ENCODE data around the gene TBX1.

The TBX1 gene

GRCh38 chr22:19738664-19739447 lies 21.7 kb upstream of the TBX1 start:
- no peak for DNase-seq (ENCODE audit: low spot score)

DNA sequence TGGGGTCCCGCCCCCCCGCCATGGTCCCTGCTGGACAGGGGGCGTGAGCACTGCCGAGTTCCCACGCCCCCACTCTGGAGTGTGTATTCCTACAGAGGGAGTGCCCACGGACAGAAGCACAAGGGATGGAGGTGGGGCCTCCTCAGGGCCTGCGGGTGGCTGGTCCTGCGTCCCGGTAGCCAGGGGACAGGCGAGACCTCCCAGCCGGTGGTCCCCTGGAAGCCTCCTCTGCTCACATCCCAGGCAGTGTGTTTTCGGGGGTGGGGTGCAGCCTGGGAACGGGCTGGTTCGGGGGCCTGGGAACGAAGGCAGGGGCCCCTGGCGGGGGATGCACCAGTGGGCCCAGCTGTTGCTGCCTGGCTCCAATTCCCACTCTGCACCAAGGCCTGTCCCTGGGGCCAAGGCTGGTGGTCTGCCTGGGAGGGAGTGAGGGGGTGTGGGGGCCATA lies 21.1 kb upstream of the TBX1 start:
- DNase-seq (ENCODE audit: low spot score) = no peak

- no peak for DNase-seq (ENCODE audit: low spot score)
Measured at GRCh38 chr22:19739911-19740449, 20.6 kb upstream of the TBX1 start.

DNA sequence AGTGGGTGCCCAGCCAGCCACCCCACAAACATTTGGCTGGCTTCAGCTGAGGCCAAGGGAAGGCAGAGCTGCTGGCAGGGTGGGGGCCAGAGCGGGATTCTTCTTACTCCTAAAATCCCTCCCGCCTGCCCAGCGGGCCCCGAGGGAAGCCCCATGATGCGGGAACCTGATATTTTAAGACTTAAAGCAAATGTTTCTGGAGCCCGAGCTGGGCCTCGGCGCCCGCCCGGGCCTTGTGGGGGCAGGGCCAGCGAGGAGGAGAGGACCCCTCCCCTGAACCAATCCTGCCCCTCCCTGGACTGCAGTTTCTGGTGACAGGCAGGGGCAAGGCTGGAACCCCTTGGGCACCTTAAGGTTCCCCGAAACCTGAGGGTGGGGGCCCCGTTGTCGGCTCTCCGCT lies 20.0 kb upstream of the TBX1 start:
- no peak for DNase-seq (ENCODE audit: low spot score)

DNA sequence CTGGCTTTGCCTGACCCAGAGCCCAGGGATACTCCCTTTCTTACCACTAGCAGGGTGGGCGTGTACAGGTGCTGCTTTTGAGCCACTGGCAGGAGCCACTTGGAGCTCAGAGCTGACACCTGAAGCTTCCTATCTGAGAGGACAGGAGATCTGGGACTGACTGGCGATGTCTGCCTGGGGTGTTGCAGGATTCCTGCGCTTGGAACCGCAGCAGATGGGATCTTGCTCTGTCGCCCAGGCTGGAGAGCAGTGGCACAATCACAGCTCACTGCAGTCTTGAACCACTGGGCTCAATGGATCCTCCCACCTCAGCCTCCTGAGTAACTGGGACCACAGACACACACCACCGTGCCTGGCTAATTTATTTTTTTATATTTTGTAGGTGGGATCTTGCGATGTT lies 19.5 kb upstream of the TBX1 start:
- DNase-seq (ENCODE audit: low spot score) = no peak

DNA sequence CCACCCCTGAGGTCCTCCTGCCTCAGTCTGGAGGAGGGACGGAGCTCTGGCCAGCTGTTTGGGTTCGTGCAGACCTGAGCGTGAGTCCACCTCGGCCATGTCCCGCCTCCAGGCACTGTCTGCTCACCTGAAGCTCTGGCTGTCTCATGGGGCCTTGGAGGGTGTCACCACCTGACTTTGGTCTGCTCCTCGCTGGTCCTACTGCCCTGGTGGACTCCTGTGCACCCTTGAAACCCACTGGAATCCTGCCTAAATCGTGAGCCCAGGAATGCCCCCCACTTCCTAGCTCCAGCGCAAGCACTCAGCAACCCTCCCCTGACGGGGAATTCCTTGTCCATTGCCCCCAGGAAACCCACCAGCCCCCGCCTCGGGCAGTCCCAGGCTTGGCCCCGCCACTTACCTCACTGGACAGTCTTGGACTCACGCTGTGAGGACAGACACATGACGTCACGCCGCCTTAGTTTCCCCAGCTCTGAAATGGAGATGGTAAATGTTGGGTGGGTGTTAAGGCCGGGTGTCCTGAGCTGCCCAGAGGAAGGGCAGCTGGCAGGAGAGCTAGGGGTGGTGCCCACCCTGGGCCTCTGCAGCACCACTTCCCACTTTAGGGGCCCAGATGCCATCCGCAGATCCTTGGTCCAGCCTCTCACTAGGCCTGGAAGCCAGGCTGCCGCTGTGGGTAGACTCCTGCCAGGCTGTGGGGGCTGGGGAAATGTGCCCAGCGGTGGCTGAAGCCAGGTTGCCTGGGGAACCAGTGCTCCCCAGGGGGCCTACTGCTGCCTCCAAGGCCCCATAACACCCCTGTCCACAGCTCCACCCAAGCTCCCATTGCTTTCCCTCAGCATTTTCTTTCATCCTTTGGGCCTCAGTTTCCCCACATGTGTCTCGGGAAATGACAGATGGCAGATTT lies 18.2 kb upstream of the TBX1 start:
- no peak for DNase-seq (ENCODE audit: low spot score)

GRCh38 chr22:19743081-19743480 lies 17.5 kb upstream of the TBX1 start:
- no peak for DNase-seq (ENCODE audit: low spot score)

- no peak for DNase-seq (ENCODE audit: low spot score)
Measured at GRCh38 chr22:19743651-19744050, 16.9 kb upstream of the TBX1 start.

- no peak for DNase-seq (ENCODE audit: low spot score)
Measured at GRCh38 chr22:19744350-19745006, 16.1 kb upstream of the TBX1 start.

- no peak for DNase-seq (ENCODE audit: low spot score)
Measured at GRCh38 chr22:19745155-19746101, 15.2 kb upstream of the TBX1 start.

- DNase-seq (ENCODE audit: low spot score) = no peak
Measured at GRCh38 chr22:19746726-19747125, 13.9 kb upstream of the TBX1 start.

DNA sequence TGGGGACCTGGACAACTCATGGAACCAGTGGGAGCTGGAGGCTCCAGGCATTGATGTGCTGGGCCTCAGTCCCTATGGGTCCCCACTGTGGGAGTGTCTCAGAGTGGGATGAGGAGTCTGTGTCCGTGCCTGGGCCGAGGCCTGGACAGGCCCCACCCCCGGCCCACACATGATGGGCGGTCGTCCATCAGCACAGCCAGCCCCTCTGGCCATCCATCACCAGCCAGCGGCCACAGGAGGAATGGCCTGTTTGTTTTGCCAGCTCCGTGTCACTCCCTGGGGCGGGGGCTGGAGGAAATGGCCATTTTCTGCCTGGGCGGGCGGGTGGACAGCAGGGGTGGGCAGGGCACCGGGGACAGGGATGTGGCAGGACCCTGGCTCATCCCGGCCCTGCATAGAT lies 13.0 kb upstream of the TBX1 start:
- DNase-seq (ENCODE audit: low spot score) = no peak

DNA sequence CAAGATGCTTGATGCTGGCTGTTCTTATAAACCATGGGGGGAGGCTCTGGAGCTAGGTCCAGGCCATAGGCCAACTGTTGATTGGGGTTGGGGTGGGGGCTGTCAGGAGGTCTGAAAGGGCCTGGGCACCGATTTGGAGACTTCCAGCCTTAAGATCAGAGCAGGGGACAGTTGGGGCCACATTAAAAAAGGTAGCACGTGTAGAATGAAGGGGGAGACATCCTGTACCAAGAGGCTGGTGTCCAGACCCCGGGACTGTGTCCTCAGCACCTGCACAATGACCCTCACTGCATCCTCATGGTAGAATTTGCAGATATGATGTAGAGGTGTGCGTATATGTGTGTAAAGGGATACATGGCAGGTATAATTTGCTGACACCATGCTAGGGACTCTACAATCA lies 12.4 kb upstream of the TBX1 start:
- DNase-seq (ENCODE audit: low spot score) = no peak

GRCh38 chr22:19748991-19749664 lies 11.4 kb upstream of the TBX1 start:
- DNase-seq (ENCODE audit: low spot score) = no peak

GRCh38 chr22:19749876-19750275 lies 10.7 kb upstream of the TBX1 start:
- DNase-seq (ENCODE audit: low spot score) = no peak

GRCh38 chr22:19750507-19751490 lies 9.8 kb upstream of the TBX1 start:
- peak; percentile 7 for DNase-seq (ENCODE audit: low spot score)

DNA sequence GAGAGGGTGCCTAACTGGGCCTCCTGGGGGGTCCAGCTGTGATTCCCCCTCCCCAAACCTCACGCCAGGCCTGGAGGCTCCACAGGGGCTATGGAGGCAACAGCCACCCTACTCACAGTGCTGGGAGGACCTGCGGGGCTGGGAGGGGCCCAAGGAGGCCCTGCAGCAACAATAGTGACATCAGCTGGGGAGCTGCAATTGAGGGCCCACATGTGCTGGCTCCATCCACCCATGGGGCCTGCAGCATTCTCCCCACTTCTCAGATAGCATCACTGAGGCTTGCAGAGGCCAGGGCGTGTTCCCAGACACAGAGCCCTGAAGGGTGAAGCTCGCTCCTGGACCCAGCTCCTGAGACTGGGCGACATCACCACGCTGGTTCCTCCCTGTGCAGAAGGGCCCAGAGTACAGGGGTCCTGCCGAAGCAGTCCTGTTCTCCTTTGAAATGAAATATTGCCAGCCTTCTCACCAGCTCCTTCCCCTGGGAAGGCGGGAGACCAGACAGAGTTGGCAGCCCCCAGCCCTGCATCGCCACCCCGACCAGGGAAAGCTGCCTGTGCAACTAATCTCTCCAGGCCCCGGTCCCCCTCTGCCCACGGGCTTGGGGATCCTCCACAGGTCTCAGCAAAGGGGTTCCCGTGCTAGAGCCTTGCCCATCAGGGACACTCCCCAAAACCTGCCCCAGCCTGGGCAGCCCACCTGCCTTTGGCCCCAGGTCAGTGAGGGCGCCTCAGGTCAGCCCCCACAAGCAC lies 8.9 kb upstream of the TBX1 start:
- DNase-seq (ENCODE audit: low spot score) = no peak

GRCh38 chr22:19753090-19753842 lies 7.3 kb upstream of the TBX1 start:
- no peak for DNase-seq (ENCODE audit: low spot score)

Measured in kidney tubule cell (primary cell).